NCI-H82 treated with DMSO at 0.1 percent for 48 hours (cell line): ENCODE results near the gene TBCD.
"Not testable (repeated sequence)": the region's sequence is repeated elsewhere in the genome, so short reads cannot be mapped to it uniquely, and the experiment has no call there.

Source experiments
- DNase-seq: peaks from one replicate; lab custom pipeline; 2025; ENCODE audit not compliant: unreplicated experiment; lab: John Stamatoyannopoulos, UW

The TBCD gene

GRCh38 chr17:82966415-82966814 lies 214.6 kb downstream of the TBCD start:
- no peak for DNase-seq

DNA sequence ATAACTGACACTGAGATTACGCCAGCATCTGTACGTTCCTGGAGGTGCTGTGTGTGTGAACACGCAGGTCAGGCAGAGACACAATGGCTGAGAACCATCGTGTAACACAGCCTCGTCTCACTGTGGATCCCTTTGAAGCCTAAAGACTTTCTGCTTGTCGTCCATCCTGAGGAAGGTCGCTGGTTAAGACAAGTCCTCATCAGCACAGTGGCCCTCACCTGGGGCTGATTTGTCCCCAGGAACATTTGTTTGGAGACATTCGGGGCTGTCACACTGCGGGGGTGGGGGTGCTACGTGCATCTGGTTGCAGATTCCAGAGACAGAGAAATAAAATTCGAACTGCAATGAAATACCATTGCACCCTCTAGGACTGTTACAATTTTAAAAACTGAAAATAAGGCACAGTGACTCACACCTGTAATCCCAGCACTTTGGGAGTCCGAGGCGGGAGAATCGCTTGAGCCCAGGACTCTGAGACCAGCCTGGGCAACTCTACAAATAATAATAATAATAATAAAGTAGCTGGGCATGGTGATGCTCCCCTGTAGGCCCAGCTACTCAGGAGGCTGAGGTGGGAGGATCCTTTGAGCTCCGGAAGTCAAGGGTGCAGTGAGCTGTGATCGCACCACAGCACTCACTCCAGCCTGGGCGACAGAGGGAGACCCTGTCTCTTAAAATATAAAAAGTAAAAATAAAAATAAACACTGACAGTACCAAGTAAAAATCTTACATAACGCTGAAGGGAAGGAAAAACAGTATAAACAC lies 215.6 kb downstream of the TBCD start:
- DNase-seq: no peak

- not testable (repeated sequence) for DNase-seq
Measured at GRCh38 chr17:82968033-82968841, 216.4 kb downstream of the TBCD start.

DNA sequence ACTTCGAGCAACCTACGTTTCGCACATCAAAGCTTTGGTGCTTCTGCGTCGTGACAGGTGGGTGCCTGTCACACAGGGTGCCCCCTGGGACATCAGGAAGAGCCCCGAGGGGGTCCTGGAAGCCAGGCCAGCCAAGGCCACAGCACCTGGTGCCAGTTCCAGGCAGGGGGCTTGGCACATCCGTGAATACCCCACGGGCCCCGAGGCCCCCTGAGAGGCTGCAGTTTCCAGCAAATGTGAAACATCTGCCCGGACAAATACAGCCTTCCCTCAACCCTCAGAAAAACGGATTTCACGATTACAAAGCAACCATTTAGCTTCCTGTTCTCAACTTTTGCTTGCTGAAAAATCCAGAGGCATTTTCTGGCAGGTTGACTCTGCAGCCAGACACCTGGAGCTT lies 218.2 kb downstream of the TBCD start:
- DNase-seq: no peak

DNA sequence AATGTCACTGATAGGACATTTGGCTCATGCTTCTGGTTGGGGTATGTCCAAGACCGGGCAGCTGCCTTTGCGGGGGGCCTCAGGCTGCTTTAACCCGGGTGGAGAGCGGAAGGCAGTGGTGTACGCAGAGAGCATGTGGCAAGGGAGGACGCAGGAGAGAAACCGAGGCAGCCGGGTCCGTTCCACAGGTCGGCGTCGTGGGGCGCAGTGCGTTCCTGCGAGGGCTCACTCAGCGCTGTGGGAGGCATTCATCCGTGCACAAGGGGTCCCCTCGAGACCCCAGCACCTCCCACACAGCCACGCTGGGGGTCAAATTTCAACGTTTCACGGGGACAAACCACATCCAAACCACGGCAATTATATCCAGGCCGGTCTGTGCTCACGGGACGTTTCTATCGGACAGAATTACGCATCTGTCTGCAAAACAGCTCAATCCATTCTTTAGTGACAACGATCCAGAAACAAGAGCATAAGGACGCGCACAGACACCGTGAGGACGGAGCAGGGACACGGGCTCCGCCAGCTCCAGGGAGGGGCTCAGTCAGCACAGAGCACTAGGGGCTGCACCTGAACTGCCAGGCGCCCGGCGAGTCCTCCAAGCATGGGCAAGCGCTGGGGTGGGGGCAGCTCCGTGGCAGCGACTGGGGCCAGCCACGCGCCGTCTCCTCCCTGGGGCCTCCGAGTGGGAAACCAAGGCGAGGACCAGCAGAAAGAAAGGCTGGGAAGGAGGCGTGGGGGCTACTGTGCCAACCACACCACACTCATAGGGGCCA lies 219.1 kb downstream of the TBCD start:
- no peak for DNase-seq

GRCh38 chr17:82972836-82973372 lies 221.0 kb downstream of the TBCD start:
- DNase-seq: no peak

DNA sequence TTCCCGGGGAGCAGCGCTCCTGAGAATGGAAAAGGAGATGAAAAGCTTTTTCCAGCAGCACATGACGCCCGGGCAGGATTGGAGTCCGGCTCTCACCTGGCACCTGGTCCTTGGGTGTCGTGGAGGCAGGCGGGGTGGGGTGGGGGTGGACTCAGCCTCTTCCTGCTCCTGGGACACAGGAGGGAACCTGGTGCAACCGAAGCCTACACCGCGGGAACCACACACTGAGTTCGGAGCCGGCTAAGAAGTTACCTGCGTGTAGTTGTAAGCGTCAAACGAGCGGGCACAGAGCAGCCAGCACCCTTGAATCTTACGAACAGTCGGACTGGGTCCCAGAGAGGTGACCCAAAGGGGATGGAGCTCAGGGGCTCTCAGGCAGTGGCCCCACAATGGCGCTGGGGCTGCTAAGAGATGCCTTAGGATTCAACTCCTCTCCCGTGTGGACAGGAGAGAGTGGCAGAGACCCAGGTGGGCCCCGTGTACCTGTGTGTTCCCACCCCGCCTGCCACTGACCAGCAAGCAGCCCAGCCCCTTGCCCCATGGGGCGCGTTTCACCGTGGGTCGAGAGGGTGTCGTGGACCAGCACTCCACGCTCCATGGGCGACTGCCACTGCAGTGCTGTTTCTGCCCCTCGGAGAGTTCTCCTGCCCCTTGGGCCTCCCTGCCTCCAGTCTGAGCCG lies 221.7 kb downstream of the TBCD start:
- no peak for DNase-seq

- DNase-seq: no peak
Measured at GRCh38 chr17:82974136-82974952, 222.5 kb downstream of the TBCD start.

DNA sequence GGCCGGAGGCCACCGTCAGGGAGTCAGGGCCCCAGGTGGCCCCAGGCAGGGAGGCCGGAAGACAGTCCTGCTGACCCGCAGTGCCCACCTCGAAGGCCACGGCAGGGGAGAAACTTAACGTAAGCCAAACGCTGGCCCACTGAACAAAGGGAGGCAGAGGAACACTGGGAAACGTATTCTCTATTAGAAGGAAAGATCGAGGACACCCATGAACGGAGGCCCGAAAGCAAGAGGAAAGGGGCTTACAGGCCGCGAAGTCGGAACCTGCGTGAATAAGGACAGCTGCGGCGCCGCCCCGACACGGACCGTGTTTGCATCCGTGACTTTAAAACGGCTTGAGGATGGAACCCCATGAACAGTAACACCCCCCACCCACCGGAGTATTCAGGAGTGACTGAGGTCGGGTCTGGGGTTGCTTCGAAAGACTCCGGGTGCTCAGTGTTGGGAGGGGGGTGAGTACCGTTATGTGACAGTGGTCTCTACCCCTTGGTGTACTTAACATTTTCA lies 225.2 kb downstream of the TBCD start:
- DNase-seq: no peak

DNA sequence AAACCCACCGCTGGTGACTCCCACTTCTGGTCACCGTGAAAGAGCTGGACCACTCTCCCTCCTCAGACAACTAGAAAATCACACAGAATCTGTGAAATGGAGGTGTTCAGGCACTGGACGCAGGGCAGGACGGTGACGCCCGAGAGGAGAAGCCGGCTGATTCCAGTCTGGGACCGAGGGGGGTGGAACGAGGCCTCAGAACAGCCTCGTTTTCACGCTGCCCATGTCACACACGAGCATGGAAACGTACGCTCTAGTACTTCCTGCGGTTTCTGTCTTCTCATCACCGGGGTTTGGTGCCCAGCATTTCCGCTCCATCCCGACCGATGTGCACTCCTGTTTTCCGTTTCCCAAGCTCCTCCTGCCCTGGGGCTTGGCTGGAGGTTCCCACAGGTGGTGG lies 225.7 kb downstream of the TBCD start:
- no peak for DNase-seq

- no peak for DNase-seq
Measured at GRCh38 chr17:82978765-82979349, 227.0 kb downstream of the TBCD start.

GRCh38 chr17:82979718-82980117 lies 227.9 kb downstream of the TBCD start:
- DNase-seq: no peak

GRCh38 chr17:82980632-82981031 lies 228.8 kb downstream of the TBCD start:
- no peak for DNase-seq

GRCh38 chr17:82981141-82981730 lies 229.4 kb downstream of the TBCD start:
- no peak for DNase-seq

GRCh38 chr17:82983510-82984248 lies 231.8 kb downstream of the TBCD start:
- DNase-seq: no peak

GRCh38 chr17:82984249-82984617 lies 232.4 kb downstream of the TBCD start:
- not testable (repeated sequence) for DNase-seq

DNA sequence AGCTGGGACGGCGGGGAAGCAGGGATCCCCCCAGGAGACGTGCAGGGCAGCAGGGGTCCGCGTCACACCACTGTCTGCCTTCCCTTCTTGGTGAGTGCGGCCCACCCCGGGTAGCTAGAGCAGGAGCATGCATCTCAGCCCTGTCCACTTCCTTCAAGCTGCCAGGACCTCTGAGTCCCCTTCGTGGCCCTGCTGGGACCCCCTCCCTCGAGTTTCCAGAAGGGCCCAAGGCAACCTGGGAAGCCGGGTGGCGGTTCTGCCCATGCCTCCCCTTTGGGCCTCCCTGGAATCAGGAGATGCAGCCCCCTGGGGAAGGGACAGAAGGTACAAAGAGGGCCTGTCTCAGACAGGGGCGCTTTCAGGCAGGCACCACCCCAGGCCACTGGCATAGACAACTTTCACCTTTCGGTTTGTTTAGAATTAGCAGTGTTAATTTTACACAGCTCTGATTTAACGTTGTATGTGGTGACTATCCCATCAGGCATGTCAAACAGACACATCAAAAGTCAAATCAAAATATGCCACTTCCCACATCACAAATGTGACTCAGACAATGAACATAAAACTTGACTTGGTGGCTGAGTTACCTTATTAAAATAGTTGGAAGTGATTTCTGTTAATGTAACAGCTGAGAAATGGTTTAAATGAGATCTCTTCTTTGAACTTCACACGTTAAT lies 233.0 kb downstream of the TBCD start:
- DNase-seq: no peak

GRCh38 chr17:82985428-82985805 lies 233.6 kb downstream of the TBCD start:
- no peak for DNase-seq
